AG09319 (cell line): Measurements from ENCODE around the gene RBM4B.

Experiments used
- DNase-seq: peaks from one replicate; pipeline ENCODE4 v3.0.0-alpha.2; 2010; ENCODE audit warnings: low read depth; ENCODE audit errors: extremely low read depth
- TF ChIP-seq, protein P1 (sequence below): IDR thresholded peaks from 2 replicates; pipeline ENCODE4 v1.5.1; 2011; ENCODE audit warnings: low read depth, mild to moderate bottlenecking, inconsistent platforms, low read length, moderate library complexity

The RBM4B gene

GRCh38 chr11:66616379-66617154 lies 61.1 kb downstream of the RBM4B start, which contains the start of gene RBM14:
Gene RBM14 (plus strand): TSS chr11:66616630. CDS start chr11:66616721, 91 bp downstream.
- TF ChIP-seq, protein P1, sequence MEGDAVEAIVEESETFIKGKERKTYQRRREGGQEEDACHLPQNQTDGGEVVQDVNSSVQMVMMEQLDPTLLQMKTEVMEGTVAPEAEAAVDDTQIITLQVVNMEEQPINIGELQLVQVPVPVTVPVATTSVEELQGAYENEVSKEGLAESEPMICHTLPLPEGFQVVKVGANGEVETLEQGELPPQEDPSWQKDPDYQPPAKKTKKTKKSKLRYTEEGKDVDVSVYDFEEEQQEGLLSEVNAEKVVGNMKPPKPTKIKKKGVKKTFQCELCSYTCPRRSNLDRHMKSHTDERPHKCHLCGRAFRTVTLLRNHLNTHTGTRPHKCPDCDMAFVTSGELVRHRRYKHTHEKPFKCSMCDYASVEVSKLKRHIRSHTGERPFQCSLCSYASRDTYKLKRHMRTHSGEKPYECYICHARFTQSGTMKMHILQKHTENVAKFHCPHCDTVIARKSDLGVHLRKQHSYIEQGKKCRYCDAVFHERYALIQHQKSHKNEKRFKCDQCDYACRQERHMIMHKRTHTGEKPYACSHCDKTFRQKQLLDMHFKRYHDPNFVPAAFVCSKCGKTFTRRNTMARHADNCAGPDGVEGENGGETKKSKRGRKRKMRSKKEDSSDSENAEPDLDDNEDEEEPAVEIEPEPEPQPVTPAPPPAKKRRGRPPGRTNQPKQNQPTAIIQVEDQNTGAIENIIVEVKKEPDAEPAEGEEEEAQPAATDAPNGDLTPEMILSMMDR, result no peak
- DNase-seq, result peak; percentile 97
